HL-60 (cell line): Measurements from ENCODE around the gene DIPK1A.

Experiments
- CTCF ChIP-seq: IDR thresholded peaks from one replicate; pipeline ENCODE4 v1.5.1; 2011; ENCODE audit warnings: low read length, control low read depth, inconsistent platforms; ENCODE audit not compliant: insufficient read depth
- GABPA ChIP-seq: IDR thresholded peaks from 2 replicates; pipeline ENCODE4 v1.6.1; 2012; ENCODE audit warnings: low read depth
- POLR2AphosphoS5 ChIP-seq: IDR thresholded peaks from 2 replicates; pipeline ENCODE4 v1.6.1; 2012; ENCODE audit warnings: low read depth
- REST ChIP-seq: IDR thresholded peaks from 2 replicates; pipeline ENCODE4 v1.6.1; 2012; ENCODE audit warnings: low read depth; ENCODE audit not compliant: insufficient replicate concordance

- TF ChIP-seq CTCF: no peak
- TF ChIP-seq REST: no peak
- TF ChIP-seq POLR2AphosphoS5: no peak
- no peak for TF ChIP-seq GABPA
These were observed 39.5 kb upstream of the DIPK1A start for GRCh38 chr1:93000751-93001175.
